Gastrocnemius medialis (tissue), 4 donors: ENCODE data around the gene KRT85. TPM values are rescaled to one million over a fixed set of nuclear protein-coding genes. Genes with fewer than 3 reads are reported as not detected.

Experiments
- ATAC-seq, 2 donors: fragments of 150-250 bp; one replicate each; pipeline ENCODE4 v1.9.1; 2016
- DNase-seq, 2 donors: peaks; one replicate each; pipeline ENCODE4 v3.0.0-alpha.2; 2019
- H3K27ac ChIP-seq, 4 donors: fragments of 200-600 bp; sonication (generic); 1 replicate in 1 of 4; 2 replicates in 3 of 4; pipeline ENCODE4 v1.5.1; 2016 to 2018; ENCODE audit warnings: mild to moderate bottlenecking in 2 of 4, moderate library complexity in 1 of 4
- H3K27me3 ChIP-seq, 3 donors: fragments of 200-600 bp; sonication (generic) in 2 of 3; 1 replicate in 1 of 3; 2 replicates in 2 of 3; pipeline versions ENCODE4 v1.5.1 to v1.6.0; 2016 to 2019; ENCODE audit warnings: mild to moderate bottlenecking in 1 of 3, moderate library complexity in 1 of 3
- H3K36me3 ChIP-seq, 2 donors: fragments of 200-600 bp; sonication (generic) in 1 of 2; one replicate each; pipeline ENCODE4 v1.5.1; 2017 to 2018
- H3K4me1 ChIP-seq, 2 donors: fragments of 200-600 bp; sonication (generic) in 1 of 2; one replicate each; pipeline ENCODE4 v1.5.1; 2016 to 2017; ENCODE audit warnings: mild to moderate bottlenecking in 2 of 2
- H3K4me3 ChIP-seq, 4 donors: fragments of 200-600 bp; sonication (generic) in 3 of 4; 1 replicate in 1 of 4; 2 replicates in 3 of 4; pipeline ENCODE4 v1.5.1; 2016 to 2019; ENCODE audit warnings: mild to moderate bottlenecking in 2 of 4
- H3K9me3 ChIP-seq, 3 donors: fragments of 200-600 bp; sonication (generic) in 2 of 3; 1 replicate in 1 of 3; 2 replicates in 2 of 3; pipeline ENCODE4 v1.5.1; 2016 to 2019
- POLR2A ChIP-seq, 2 donors: fragments of 450-650 bp; IDR thresholded peaks; one replicate each; pipeline ENCODE4 v1.6.1; 2017; ENCODE audit warnings: antibody characterized with exemption in 2 of 2, mild to moderate bottlenecking in 2 of 2, moderate library complexity in 2 of 2
- in situ Hi-C, 4 donors: fragments of 200-750 bp; cut with MboI; loops; one replicate each; pipeline versions ENCODE4 v1.15.0 to v1.8.0; 2017; ENCODE audit warnings: low sequenced_read_pairs in 4 of 4
- intact Hi-C: fragments of 100-400 bp; cut with DNase I; formaldehyde crosslinking; loops from one replicate; pipeline ENCODE4 v1.15.1; 2023; ENCODE audit warnings: low total_unique reads
- total RNA-seq, 4 donors: library from RNA; depleted of rRNA; stranded (reverse); fragments of >200 nt; gene quantifications; one replicate each; pipeline versions ENCODE4 v1.1.0 to v1.2.3, GENCODE V29; 2016
- TF ChIP-seq, protein P1 (sequence below), 5 experiments: fragments of 450-650 bp in 3 of 5; fragments of 200-600 bp in 2 of 5; sonication (generic) in 2 of 5; IDR thresholded peaks in 4 of 5; conservative IDR thresholded peaks in 1 of 5; 1 replicate in 4 of 5; 2 replicates in 1 of 5; pipeline ENCODE4 v1.5.1; 2016 to 2019; ENCODE audit warnings: antibody characterized with exemption in 5 of 5, mild to moderate bottlenecking in 3 of 5, moderate library complexity in 3 of 5

KRT85 gene
- total RNA-seq: not detected

GRCh38 chr12:52366738-52367485 lies at the start of gene KRT85:
KRT85 (minus strand) TSS chr12:52367481; CDS start chr12:52367405, 76 bp downstream.
- Histone ChIP-seq H3K27ac (no peak within 1 kb of the TSS), H3K4me1 (no peaks in the 10 kb centered on the region), H3K36me3 (no peaks in the 10 kb centered on the region), H3K9me3 (no peaks in the 10 kb centered on the region), H3K4me3 (no peak within 1 kb of the TSS), H3K27me3 (peaks cover 0 to 2% (median 0%) of the 10 kb centered on the region in 3 donors)
- intact Hi-C loops (no loop called here), in situ Hi-C loops (loop anchor here in 1 of 4 donors (10.0 kb wide), 1 partner anchor 518 kb away; no protein-coding TSS in a partner anchor)
- no peak for DNase-seq
- TF ChIP-seq, protein P1, sequence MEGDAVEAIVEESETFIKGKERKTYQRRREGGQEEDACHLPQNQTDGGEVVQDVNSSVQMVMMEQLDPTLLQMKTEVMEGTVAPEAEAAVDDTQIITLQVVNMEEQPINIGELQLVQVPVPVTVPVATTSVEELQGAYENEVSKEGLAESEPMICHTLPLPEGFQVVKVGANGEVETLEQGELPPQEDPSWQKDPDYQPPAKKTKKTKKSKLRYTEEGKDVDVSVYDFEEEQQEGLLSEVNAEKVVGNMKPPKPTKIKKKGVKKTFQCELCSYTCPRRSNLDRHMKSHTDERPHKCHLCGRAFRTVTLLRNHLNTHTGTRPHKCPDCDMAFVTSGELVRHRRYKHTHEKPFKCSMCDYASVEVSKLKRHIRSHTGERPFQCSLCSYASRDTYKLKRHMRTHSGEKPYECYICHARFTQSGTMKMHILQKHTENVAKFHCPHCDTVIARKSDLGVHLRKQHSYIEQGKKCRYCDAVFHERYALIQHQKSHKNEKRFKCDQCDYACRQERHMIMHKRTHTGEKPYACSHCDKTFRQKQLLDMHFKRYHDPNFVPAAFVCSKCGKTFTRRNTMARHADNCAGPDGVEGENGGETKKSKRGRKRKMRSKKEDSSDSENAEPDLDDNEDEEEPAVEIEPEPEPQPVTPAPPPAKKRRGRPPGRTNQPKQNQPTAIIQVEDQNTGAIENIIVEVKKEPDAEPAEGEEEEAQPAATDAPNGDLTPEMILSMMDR (IDR thresholded peaks at IDR 0.05 in 4 of 5, conservative IDR thresholded peaks at IDR 0.05 in 1 of 5): no peak
- no peak for TF ChIP-seq POLR2A (IDR thresholded peaks at IDR 0.05)
- no peak for ATAC-seq

GRCh38 chr12:52416795-52417194 lies 49.5 kb upstream of the KRT85 start:
- intact Hi-C loops (no loop called here), in situ Hi-C loops (no loop called here)
- H3K27ac ChIP-seq: peak overlapping the region; percentile 42 to 73 (median 59)
- DNase-seq (no peak), ATAC-seq (no peak)
- no peaks in the 10 kb centered on the region for H3K9me3 ChIP-seq
- TF ChIP-seq, protein P1 (IDR thresholded peaks at IDR 0.05 in 4 of 5, conservative IDR thresholded peaks at IDR 0.05 in 1 of 5): no peak
- no peak for TF ChIP-seq POLR2A (IDR thresholded peaks at IDR 0.05)
- H3K27me3 ChIP-seq: no peaks in the 10 kb centered on the region
- no peaks in the 10 kb centered on the region for H3K36me3 ChIP-seq
- no peaks in the 10 kb centered on the region for H3K4me1 ChIP-seq
- H3K4me3 ChIP-seq: no peak overlapping the region

GRCh38 chr12:52415870-52416750 lies 48.8 kb upstream of the KRT85 start:
- peak; percentile 38 to 62 for DNase-seq

DNA sequence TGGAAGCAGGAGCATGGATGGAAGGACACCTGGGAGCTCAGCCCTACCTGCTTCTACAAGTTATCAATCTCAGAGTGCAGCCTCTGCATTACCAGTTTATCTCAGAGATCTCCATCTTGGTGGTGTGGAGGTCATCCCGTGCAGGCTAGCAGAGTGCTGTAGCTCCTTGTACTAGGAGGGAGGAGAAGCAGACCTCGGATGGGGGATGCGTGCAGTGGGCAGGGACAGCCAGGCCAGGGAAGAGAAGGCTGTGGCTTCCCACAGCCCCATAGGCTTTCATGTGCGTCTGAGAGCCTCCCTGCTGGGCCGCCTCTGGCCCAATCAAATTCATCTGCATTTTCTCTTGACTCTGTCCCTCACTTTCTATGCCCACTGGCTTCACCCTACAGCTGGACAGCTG lies 47.7 kb upstream of the KRT85 start:
- DNase-seq (no peak), ATAC-seq (no peak)
- Histone ChIP-seq H3K4me1 (no peaks in the 10 kb centered on the region), H3K4me3 (no peak overlapping the region), H3K27me3 (no peaks in the 10 kb centered on the region), H3K9me3 (no peaks in the 10 kb centered on the region), H3K36me3 (no peaks in the 10 kb centered on the region), H3K27ac (no peak overlapping the region)
- intact Hi-C loops (no loop called here), in situ Hi-C loops (no loop called here)
- TF ChIP-seq POLR2A (IDR thresholded peaks at IDR 0.05): no peak

More at GRCh38 chr12:52415870-52416750, 48.8 kb upstream of the KRT85 start:
- Histone ChIP-seq H3K4me1 (no peaks in the 10 kb centered on the region), H3K27ac (peak overlapping the region in 3 of 4 donors; percentile 54 to 73 (median 64)), H3K9me3 (no peaks in the 10 kb centered on the region), H3K36me3 (no peaks in the 10 kb centered on the region), H3K27me3 (no peaks in the 10 kb centered on the region), H3K4me3 (no peak overlapping the region)
- peak; percentile 86 to 90 for ATAC-seq
- TF ChIP-seq, protein P1 (IDR thresholded peaks at IDR 0.05 in 4 of 5, conservative IDR thresholded peaks at IDR 0.05 in 1 of 5): no peak
- no peak for TF ChIP-seq POLR2A (IDR thresholded peaks at IDR 0.05)
- in situ Hi-C loops (no loop called here), intact Hi-C loops (no loop called here)
